Measurements from ENCODE around the gene BOC.

The BOC gene

DNA sequence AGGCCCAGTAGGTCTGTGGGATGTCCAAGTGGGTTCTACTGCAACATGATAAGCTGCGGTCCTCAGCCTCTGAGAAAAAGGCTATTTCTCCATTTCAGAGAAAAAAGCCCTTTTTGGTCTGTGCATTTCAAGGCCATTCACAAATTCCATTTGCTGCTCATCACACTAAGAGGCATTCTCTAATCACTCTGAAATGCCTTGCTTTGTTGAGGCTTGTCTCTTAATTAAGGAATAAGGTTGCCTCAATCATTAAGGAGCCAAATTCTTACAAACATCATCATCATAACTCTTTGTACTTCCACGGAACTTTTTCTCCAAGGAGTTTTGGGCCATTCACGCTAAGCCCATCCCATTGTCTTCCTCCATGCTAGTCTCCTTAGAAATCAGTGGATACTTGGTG is 74.4 kb downstream of the BOC start:
- DNase-seq (ENCODE audit: low read depth): peak; percentile 9

DNA sequence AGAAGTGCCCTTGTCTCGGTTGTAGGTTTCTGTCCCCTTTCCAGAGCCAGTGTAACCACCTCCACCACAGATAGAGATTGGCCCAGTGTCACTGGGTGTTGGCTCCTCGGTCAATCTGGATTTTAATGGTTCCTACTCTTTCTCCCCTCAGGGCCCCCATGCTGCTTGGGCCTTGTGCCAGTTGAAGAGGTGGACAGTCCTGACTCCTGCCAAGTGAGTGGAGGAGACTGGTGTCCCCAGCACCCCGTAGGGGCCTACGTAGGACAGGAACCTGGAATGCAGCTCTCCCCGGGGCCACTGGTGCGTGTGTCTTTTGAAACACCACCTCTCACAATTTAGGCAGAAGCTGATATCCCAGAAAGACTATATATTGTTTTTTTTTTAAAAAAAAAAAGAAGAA is 75.2 kb downstream of the BOC start:
- no peak for DNase-seq (ENCODE audit: low read depth)

GRCh38 chr3:113287111-113287802 is 75.9 kb downstream of the BOC start:
- DNase-seq (ENCODE audit: low read depth): peak; percentile 68

DNA sequence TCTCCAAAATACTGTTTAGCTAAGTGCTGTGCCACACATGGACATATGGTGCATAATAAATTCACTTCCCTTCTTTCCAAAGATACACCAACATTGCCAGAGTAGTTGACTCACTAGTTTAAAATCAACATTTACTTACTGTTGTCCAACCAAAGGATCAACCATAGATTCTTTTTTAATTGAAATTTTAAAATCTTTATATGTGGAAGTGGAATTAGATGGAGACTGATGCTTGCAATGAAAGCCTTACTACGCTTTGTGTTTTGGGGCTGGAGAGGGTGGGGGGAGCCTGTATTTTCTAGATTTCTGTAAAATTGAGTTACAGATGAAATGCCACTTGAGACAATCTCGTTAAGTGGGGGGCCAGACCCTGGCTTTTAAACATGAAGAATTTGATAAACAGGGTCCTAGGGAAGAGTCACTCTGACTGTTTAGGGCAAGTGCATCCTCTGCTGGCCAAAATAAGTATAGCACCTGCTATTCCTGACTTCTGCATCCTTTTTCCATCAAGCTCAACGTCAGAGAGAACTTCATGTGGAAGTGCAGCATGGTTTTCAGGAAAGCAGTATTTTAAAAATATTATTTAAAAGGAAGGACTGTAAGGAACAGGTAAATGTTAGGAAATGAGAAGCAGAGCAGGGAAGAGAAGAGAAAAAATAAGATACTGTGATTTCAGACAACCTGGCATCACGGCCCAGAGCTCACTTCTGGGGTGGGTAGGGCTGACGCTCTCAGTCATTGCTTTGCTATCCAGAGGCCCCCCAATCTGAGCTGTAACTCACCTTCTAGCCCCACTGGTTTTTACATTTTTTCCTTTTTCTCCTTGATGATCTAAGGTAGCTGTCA is 76.7 kb downstream of the BOC start:
- peak; percentile 67 for DNase-seq (ENCODE audit: low read depth)

DNA sequence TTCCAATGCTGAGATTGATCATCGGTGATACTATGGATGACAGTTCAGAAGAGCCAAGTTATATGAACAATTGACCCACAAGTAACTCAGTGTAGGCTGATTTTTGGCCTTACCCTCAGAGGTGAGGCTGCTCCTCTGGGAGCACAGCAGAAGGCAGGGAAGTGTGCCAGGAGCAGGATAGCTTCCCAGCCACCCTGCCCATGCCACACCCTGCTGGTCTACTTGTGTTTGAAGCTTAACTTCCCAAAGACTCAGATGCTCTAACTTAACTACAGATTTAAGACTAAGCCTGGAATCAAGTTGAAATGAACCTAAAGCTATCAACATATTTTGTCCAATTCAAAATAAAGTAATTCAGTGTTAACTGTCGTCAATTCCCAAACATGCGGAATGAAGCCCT is 77.5 kb downstream of the BOC start:
- no peak for DNase-seq (ENCODE audit: low read depth)

GRCh38 chr3:113291572-113291971 is 80.2 kb downstream of the BOC start:
- no peak for DNase-seq (ENCODE audit: low read depth)

DNA sequence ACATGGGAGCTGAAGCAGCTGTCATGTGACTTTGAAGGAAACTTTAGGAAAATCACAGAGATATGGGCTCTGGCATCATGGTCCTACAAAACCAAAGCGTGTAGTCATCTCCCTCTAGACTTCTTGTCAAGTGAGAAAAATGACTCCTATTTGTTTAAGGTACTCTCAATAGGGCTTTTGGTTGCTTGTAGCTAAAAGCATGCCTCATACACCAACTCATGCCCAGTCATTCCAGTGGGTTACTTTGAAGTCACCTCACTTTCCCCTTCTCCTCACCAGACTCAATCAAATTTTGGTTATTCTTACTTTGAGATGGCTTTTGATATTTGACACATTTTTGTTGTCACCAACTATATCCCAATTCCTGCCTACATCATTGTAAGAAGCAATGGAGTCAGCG is 81.6 kb downstream of the BOC start:
- no peak for DNase-seq (ENCODE audit: low read depth)

GRCh38 chr3:113293348-113293747 is 82.0 kb downstream of the BOC start:
- DNase-seq (ENCODE audit: low read depth): no peak

DNA sequence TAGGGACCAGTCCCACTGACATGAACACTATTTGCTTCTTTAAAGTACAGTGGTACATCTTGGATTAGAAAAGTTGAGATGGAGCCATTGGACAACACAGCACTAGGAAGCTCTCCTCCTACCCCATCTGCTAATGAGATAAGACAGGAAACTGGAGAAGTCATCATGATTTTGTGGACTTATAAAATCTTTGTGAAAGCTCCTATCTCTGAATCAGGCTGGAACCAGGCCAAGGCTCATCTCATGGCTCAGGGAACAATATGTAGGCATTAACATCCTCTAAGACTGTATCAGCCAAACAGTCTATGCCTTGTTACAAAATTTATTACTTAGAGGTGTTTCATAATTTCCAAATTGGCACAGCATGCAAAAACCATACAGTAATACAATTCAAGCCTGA is 84.1 kb downstream of the BOC start:
- DNase-seq (ENCODE audit: low read depth): peak; percentile 39

DNA sequence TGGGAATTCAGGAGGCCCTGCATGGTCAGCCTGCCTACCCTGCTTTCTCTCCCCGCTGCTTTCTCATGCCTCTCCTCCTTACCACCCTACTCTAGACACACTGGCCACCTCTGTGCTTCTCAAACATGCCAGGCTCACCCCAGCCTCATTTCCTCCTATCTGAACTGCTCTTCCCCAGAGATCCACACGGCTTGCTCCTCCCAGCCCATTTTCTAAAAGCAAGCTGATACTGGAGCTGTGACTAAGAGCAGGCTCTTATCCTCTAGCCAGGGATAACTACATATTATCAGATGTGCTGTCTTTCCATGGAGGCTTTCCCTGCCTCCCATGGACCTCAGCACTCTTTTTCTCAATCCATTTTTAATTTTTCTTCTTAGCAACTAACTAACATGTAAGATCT is 85.9 kb downstream of the BOC start:
- DNase-seq (ENCODE audit: low read depth): no peak

GRCh38 chr3:113297841-113298240 is 86.5 kb downstream of the BOC start:
- DNase-seq (ENCODE audit: low read depth): no peak

DNA sequence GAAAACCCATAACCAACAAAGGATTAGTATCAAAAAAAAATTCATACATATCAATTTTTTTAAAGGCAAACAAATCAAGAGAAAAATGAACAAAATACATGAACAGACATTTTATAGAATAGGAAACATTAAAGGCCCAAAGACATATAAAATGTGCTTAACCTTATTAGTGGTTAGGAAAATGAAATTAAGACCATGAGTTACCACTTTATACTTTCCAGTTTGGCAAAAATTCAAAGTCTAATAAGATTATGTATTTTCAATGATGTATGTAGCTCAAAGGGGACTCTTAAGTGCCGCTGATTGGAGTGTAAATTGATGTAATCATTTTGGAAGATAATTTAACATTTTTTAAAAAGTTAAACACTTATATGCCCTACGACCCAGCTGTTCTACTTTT is 89.2 kb downstream of the BOC start:
- no peak for DNase-seq (ENCODE audit: low read depth)

GRCh38 chr3:113304102-113304501 is 92.7 kb downstream of the BOC start:
- DNase-seq (ENCODE audit: low read depth): no peak

DNA sequence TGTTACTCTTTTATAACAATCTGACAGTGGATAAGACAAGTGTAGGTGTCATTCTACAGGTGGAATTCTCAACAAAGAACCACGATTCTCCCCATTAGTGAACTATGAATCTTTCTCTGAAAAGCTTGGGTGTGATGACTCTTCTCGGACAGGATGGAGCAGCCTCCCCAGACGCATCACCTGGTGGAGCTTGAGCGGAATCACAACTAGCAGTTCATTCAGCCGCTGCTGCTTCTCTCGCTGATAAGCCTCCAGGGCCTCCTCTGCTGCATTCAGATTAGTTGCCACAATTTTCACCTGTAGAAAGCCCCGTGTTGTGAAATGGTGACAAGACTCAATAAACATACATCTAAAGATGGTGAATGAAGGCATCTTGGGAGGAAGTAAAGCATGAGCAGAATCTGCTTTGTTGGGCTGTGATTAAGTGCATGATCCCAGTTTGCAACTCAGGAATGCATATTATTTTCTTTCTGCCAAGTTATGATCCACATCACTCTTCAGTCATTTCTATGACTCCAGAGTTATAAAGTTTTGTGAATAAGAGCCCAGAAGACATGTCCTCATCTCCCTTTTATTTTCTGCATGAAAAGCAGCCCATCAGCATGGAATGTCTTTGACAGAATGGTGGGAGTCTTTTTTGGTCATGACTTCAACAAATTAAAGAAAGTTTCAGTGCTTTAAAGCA is 93.6 kb downstream of the BOC start:
- peak; percentile 22 for DNase-seq (ENCODE audit: low read depth)

DNA sequence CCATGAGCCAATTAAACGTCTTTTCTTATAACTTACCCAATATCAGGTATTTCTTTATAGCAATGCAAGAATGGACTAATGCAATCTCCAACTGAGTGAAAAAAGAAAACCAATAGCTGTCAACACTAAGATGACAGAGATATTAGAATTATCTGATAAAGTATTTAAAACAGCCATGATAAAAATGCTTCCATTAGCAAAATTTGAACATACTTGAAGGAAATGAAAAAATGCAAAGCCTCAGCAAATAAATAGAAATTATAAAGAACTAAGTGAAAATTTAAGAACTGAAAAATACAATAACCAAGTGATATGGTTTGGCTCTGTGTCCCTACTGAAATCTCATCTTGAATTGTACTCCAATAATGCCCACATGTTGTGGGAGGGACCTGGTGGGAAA is 99.6 kb downstream of the BOC start:
- no peak for DNase-seq (ENCODE audit: low read depth)

DNA sequence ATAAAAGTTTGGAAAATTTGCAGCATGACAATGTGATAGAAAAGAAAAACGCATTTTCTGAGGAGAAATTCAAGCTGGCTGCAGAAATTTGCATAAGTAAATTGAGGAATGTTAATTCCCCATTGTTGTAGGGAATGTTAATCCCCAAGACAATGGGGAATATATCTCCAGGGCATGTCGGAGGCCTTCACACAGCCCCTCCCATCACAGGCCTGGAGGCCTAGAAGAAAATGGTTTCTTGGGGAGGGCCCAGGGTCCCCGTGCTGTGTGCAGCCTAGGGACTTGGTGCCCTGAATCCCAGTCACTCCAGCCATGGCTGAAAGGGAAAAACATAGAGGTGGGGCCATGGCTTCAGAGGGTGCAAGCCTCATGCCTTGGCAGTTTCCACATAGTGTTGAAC is 101.1 kb downstream of the BOC start:
- no peak for DNase-seq (ENCODE audit: low read depth)

GRCh38 chr3:113314923-113315322 is 103.6 kb downstream of the BOC start:
- no peak for DNase-seq (ENCODE audit: low read depth)

- DNase-seq (ENCODE audit: low read depth): peak; percentile 11
Observed at GRCh38 chr3:113329757-113330156, 118.4 kb downstream of the BOC start.

DNA sequence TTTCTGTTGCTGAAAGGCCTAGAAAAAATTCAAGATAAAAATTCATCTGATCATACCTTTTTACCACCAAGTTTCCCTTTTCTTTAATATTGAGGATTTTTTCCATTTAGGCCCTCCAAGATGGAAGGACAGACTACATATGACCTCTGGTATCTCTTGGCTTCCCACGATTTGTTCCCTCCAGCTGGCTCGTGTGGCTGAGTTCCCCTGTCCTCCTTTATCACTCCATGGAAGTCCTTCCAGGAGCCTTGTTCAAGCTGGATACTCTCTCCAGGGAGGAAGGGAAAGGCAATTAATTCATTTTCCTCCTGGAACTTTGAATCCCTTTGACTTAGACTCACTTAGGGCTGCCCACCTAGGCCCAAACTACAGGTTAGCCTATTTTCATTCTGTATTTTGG is 119.4 kb downstream of the BOC start:
- no peak for DNase-seq (ENCODE audit: low read depth)

GRCh38 chr3:113331187-113331586 is 119.8 kb downstream of the BOC start:
- DNase-seq (ENCODE audit: low read depth): no peak

All from EH (cell line).